ENCODE measurements around the gene TM4SF20.

DNA sequence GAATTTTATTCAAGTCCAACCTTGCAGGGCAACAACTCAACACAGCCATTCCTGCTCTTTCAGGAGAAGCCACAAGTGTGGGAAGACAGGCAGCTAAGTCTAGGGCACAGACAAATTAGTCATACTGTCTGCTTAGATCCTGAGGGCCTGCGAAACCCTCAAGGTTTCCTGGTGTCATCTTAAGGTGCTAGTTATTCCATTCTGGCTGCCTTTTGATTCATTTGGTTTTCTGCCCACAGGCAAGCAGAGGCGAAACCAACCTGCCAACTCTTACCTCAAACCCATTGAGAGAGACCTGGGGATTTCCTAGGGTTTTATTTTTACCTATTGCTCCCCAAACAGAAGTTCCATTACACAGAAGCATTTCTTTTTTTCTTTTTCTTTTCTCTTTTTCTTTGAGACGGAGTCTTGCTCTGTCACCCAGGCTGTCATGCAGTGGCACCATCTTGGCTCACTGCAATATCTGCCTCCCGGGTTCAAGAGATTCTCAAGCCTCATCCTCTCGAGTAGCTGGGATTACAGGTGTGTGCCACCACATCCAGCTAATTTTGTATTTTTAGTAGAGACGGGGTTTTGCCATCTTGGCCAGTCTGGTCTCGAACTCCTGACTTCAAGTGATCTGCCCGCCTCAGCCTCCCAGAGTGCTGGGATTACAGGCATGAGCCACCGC, 32.3 kb upstream of the TM4SF20 start:
- TF ChIP-seq, protein P1, sequence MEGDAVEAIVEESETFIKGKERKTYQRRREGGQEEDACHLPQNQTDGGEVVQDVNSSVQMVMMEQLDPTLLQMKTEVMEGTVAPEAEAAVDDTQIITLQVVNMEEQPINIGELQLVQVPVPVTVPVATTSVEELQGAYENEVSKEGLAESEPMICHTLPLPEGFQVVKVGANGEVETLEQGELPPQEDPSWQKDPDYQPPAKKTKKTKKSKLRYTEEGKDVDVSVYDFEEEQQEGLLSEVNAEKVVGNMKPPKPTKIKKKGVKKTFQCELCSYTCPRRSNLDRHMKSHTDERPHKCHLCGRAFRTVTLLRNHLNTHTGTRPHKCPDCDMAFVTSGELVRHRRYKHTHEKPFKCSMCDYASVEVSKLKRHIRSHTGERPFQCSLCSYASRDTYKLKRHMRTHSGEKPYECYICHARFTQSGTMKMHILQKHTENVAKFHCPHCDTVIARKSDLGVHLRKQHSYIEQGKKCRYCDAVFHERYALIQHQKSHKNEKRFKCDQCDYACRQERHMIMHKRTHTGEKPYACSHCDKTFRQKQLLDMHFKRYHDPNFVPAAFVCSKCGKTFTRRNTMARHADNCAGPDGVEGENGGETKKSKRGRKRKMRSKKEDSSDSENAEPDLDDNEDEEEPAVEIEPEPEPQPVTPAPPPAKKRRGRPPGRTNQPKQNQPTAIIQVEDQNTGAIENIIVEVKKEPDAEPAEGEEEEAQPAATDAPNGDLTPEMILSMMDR (conservative IDR thresholded peaks at IDR 0.05; ENCODE audit: low read depth, low read length), result no peak
- no peak for TF ChIP-seq EZH2 (IDR thresholded peaks at IDR 0.05; ENCODE audit: borderline replicate concordance, low read depth, low read length, poor library complexity, severe bottlenecking)

All from A673 (cell line).